DOHH2 (cell line): ENCODE measurements around the gene SDC1.
"Not testable (repeated sequence)": the region's sequence is repeated elsewhere in the genome, so short reads cannot be mapped to it uniquely, and the experiment has no call there.

Source experiments
- CTCF ChIP-seq: fragments of 200-600 bp; sonication (generic); IDR thresholded peaks from one replicate; pipeline ENCODE4 v1.5.1; 2014; ENCODE audit warnings: antibody characterized with exemption, mild to moderate bottlenecking, low read depth, low read length; ENCODE audit not compliant: poor library complexity, severe bottlenecking
- EZH2phosphoT487 ChIP-seq: fragments of 200-600 bp; sonication (generic); IDR thresholded peaks from 2 replicates; pipeline ENCODE4 v1.6.1; 2017; ENCODE audit warnings: borderline replicate concordance, mild to moderate bottlenecking, antibody characterized with exemption, low read length, moderate library complexity, mixed read lengths

- TF ChIP-seq CTCF, EZH2phosphoT487: not testable (repeated sequence)
Measured at GRCh38 chr2:20268317-20268716, 43.4 kb upstream of the SDC1 start.
